GM23338 (cell line): ENCODE data around the gene NDUFV1. TPM values are rescaled to one million over a fixed set of nuclear protein-coding genes. Genes with fewer than 3 reads are reported as not detected.

ENCODE experiments used
- ATAC-seq: fragments of 200-7000 bp; cut with Tn5 transposase; 3 replicates; pipeline ENCODE4 v1.9.1; 2020
- DNase-seq: peaks from one replicate; pipeline ENCODE4 v3.0.0-alpha.2; 2015; ENCODE audit warnings: low spot score
- H2AFZ ChIP-seq: fragments of 200-600 bp; sonication (generic); 2 replicates; pipeline ENCODE4 v1.8.0; 2016; ENCODE audit warnings: antibody characterized with exemption, mild to moderate bottlenecking, moderate library complexity
- H3F3A ChIP-seq: fragments of 200-600 bp; sonication (generic); replicated peaks from 2 replicates; pipeline ENCODE4 v1.8.0; 2017; ENCODE audit warnings: antibody characterized with exemption, mixed run types, low read depth
- H3K27ac ChIP-seq: fragments of 200-600 bp; sonication (generic); 2 replicates; pipeline ENCODE4 v1.6.1; 2016; ENCODE audit warnings: low read depth
- H3K27me3 ChIP-seq: fragments of 200-600 bp; sonication (generic); 2 replicates; pipeline ENCODE4 v1.8.0; 2016; ENCODE audit warnings: mild to moderate bottlenecking, mixed run types, moderate library complexity; ENCODE audit not compliant: insufficient read depth
- H3K36me3 ChIP-seq: fragments of 200-600 bp; sonication (generic); 2 replicates; pipeline ENCODE4 v1.8.0; 2016; ENCODE audit warnings: mild to moderate bottlenecking; ENCODE audit not compliant: insufficient read depth
- H3K4me1 ChIP-seq: fragments of 200-600 bp; sonication (generic); 2 replicates; pipeline ENCODE4 v1.8.0; 2016; ENCODE audit warnings: mild to moderate bottlenecking, moderate library complexity; ENCODE audit not compliant: insufficient read depth
- H3K4me2 ChIP-seq: fragments of 200-600 bp; sonication (generic); 2 replicates; pipeline ENCODE4 v1.7.1; 2017; ENCODE audit warnings: mixed run types
- H3K4me3 ChIP-seq: fragments of 200-600 bp; sonication (generic); 2 replicates; pipeline ENCODE4 v1.6.1; 2016; ENCODE audit warnings: mixed run types
- H3K79me2 ChIP-seq: fragments of 200-600 bp; sonication (generic); replicated peaks from 2 replicates; pipeline ENCODE4 v1.8.0; 2017; ENCODE audit warnings: mild to moderate bottlenecking; ENCODE audit not compliant: insufficient read depth
- H3K9me2 ChIP-seq: fragments of 200-600 bp; sonication (generic); 2 replicates; pipeline ENCODE4 v1.8.0; 2017; ENCODE audit not compliant: insufficient read depth
- H4K20me1 ChIP-seq: fragments of 200-600 bp; sonication (generic); replicated peaks from 2 replicates; pipeline ENCODE4 v1.8.0; 2017; ENCODE audit warnings: mild to moderate bottlenecking; ENCODE audit not compliant: insufficient read depth
- H3K27ac Mint-ChIP-seq: 2 replicates; pipeline ENCODE4 v1.8.0; 2020; ENCODE audit warnings: inconsistent platforms, mild to moderate bottlenecking, moderate library complexity, mixed read lengths
- H3K27me3 Mint-ChIP-seq: 3 replicates; pipeline ENCODE4 v1.8.0; 2022; ENCODE audit warnings: low read depth, mild to moderate bottlenecking, moderate library complexity, mixed read lengths, inconsistent platforms; ENCODE audit not compliant: insufficient read depth, poor library complexity
- H3K36me3 Mint-ChIP-seq: 3 replicates; pipeline ENCODE4 v1.8.0; 2021; ENCODE audit warnings: low read depth, mild to moderate bottlenecking, inconsistent platforms, moderate library complexity, mixed read lengths
- H3K4me1 Mint-ChIP-seq: 3 replicates; pipeline ENCODE4 v1.8.0; 2020; ENCODE audit warnings: mild to moderate bottlenecking, inconsistent platforms, mixed read lengths
- H3K4me3 Mint-ChIP-seq: 3 replicates; pipeline ENCODE4 v1.8.0; 2021; ENCODE audit warnings: moderate library complexity, mild to moderate bottlenecking, inconsistent platforms, mixed read lengths
- H3K9me3 Mint-ChIP-seq: 3 replicates; pipeline ENCODE4 v1.8.0; 2020; ENCODE audit warnings: moderate library complexity, mild to moderate bottlenecking, inconsistent platforms, mixed read lengths
- CTCF ChIP-seq, 2 experiments: fragments of 200-600 bp in 1 of 2; sonication (generic) in 1 of 2; conservative IDR thresholded peaks; 2 replicates each; pipeline versions ENCODE4 v1.5.1 to v1.6.1; 2016 to 2017; ENCODE audit warnings: antibody characterized with exemption in 2 of 2, low read depth in 2 of 2, mild to moderate bottlenecking in 2 of 2, moderate library complexity in 1 of 2
- ETS1 ChIP-seq: IDR thresholded peaks from 2 replicates; pipeline ENCODE4 v1.6.1; 2016; ENCODE audit warnings: antibody characterized with exemption
- EZH2 ChIP-seq: fragments of 200-600 bp; sonication (generic); IDR thresholded peaks from one replicate; pipeline ENCODE4 v1.8.0; 2017; ENCODE audit warnings: antibody characterized with exemption, mild to moderate bottlenecking, low read depth; ENCODE audit not compliant: unreplicated experiment
- JUNB ChIP-seq: IDR thresholded peaks from one replicate; pipeline ENCODE4 v1.6.1; 2016; ENCODE audit warnings: antibody characterized with exemption; ENCODE audit not compliant: unreplicated experiment
- POLR2AphosphoS5 ChIP-seq: IDR thresholded peaks from 2 replicates; pipeline ENCODE4 v1.6.1; 2016; ENCODE audit warnings: antibody characterized with exemption, low read depth
- ZNF114 ChIP-seq: fragments of 250-450 bp; sonication (Bioruptor Pico); IDR thresholded peaks from 2 replicates; pipeline ENCODE4 v1.5.0; 2020; ENCODE audit warnings: mild to moderate bottlenecking, moderate library complexity
- ZNF331 ChIP-seq: fragments of 250-450 bp; sonication (Bioruptor Pico); IDR thresholded peaks from 2 replicates; pipeline ENCODE4 v1.5.0; 2020; ENCODE audit warnings: low read depth, mild to moderate bottlenecking, moderate library complexity
- ZNF462 ChIP-seq: fragments of 250-450 bp; sonication (Bioruptor Pico); IDR thresholded peaks from 2 replicates; pipeline ENCODE4 v1.5.0; 2020; ENCODE audit warnings: mild to moderate bottlenecking, moderate library complexity
- polyA plus RNA-seq: library from polyadenylated mRNA; unstranded; fragments of >200 nt; fragmentation: Nextera tagmentation; extraction: Ambion mirVana; gene quantifications from 2 replicates; pipeline ENCODE4 v1.2.1, GENCODE V29; 2016
- total RNA-seq: library from RNA; depleted of rRNA; stranded (reverse); fragments of >200 nt; shearing (Covaris generic); gene quantifications from 2 replicates; pipeline ENCODE4 v1.2.3, GENCODE V29; 2014

NDUFV1 gene
- total and polyA plus RNA-seq, 2 experiments from 2014 or later, result 104 to 241 TPM

- Histone ChIP-seq H3K36me3 (no peaks in the 10 kb centered on the region), H3F3A (no peaks in the 10 kb centered on the region), H2AFZ (no peak overlapping the region), H3K27me3 (no peaks in the 10 kb centered on the region), H3K4me3 (no peak overlapping the region), H3K4me2 (no peak overlapping the region), H3K9me2 (no peaks in the 10 kb centered on the region), H3K4me1 (peaks cover 17% of the 10 kb centered on the region), H4K20me1 (no peaks in the 10 kb centered on the region), H3K27ac (no peak overlapping the region), H3K79me2 (peaks cover 9% of the 10 kb centered on the region; the same call in 1 of the 2 replicates)
- Mint-ChIP-seq H3K4me1 (peaks cover 14% of the 10 kb centered on the region), H3K9me3 (no peaks in the 10 kb centered on the region; the same call in 2 of the 3 replicates), H3K36me3 (peaks cover 29% of the 10 kb centered on the region), H3K4me3 (peak overlapping the region; percentile 91; the same call in 2 of the 3 replicates), H3K27ac (no peak overlapping the region), H3K27me3 (peaks cover 3% of the 10 kb centered on the region)
- DNase-seq, result no peak
- TF ChIP-seq ZNF114 (CRISPR knock-in tag) (no peak), ZNF462 (CRISPR knock-in tag) (no peak), CTCF (conservative IDR thresholded peaks at IDR 0.05; ENCODE audit: low read depth in 2 of 2) (no peak), EZH2 (no peak), JUNB (no peak), ETS1 (no peak), POLR2AphosphoS5 (no peak), ZNF331 (CRISPR knock-in tag) (no peak)
- no peak for ATAC-seq
Measured at GRCh38 chr11:67608486-67608885, 1.8 kb downstream of the NDUFV1 start.
